IMR-90 (cell line): ENCODE results near the gene VEZT. TPM values are rescaled to one million over a fixed set of nuclear protein-coding genes. Genes with fewer than 3 reads are reported as not detected.

Experiments
- ATAC-seq: fragments of 200-7000 bp; cut with Tn5 transposase; 2 replicates; pipeline ENCODE4 v1.9.1; 2020; ENCODE audit warnings: low read depth, mild to moderate bottlenecking, moderate library complexity
- BruUV-seq: library from RNA; stranded (reverse); fragments of 400-500 nt; replicated peaks from 2 replicates; lab custom pipeline; 2021; lab: Mats Ljungman, UMichigan
- CTCF ChIA-PET: fragments of 300-600 bp; formaldehyde crosslinking; extraction: SDS; loops from one replicate; lab custom pipeline; 2021; ENCODE audit warnings: antibody characterized with exemption; lab: Yijun Ruan, JAX
- POLR2A ChIA-PET: fragments of 300-600 bp; sonication (Branson Sonifier 250); formaldehyde crosslinking; loops from one replicate; lab custom pipeline; 2022; ENCODE audit warnings: antibody characterized with exemption; ENCODE audit not compliant: unreplicated experiment; lab: Charles Lee
- DNase-seq: peaks from one replicate; pipeline ENCODE4 v3.0.0; 2013
- H2AFZ ChIP-seq: replicated peaks from 2 replicates; pipeline ENCODE3; 2013; ENCODE audit warnings: low read length, mild to moderate bottlenecking; ENCODE audit not compliant: poor library complexity
- H2AK5ac ChIP-seq: 2 replicates; pipeline ENCODE4 v1.6.1; 2013; ENCODE audit warnings: low read depth, low read length, inconsistent platforms
- H2AK9ac ChIP-seq: replicated peaks from 2 replicates; pipeline ENCODE3; 2013; ENCODE audit warnings: mild to moderate bottlenecking, low read depth, low read length, moderate library complexity; ENCODE audit not compliant: poor library complexity
- H2BK120ac ChIP-seq: 2 replicates; pipeline ENCODE4 v1.6.1; 2013; ENCODE audit warnings: low read depth, low read length, inconsistent platforms
- H2BK15ac ChIP-seq: 3 replicates; pipeline ENCODE4 v1.6.1; 2013; ENCODE audit warnings: low read depth, low read length, inconsistent platforms
- H2BK20ac ChIP-seq: 2 replicates; pipeline ENCODE4 v1.6.1; 2013; ENCODE audit warnings: low read depth, mild to moderate bottlenecking, inconsistent platforms, low read length, moderate library complexity
- H2BK5ac ChIP-seq: 2 replicates; pipeline ENCODE4 v1.6.1; 2013; ENCODE audit warnings: mild to moderate bottlenecking, low read depth, low read length, inconsistent platforms; ENCODE audit not compliant: poor library complexity, severe bottlenecking
- H3K14ac ChIP-seq: replicated peaks from 2 replicates; pipeline ENCODE4 v1.6.1; 2013; ENCODE audit warnings: low read depth, low read length, inconsistent platforms
- H3K18ac ChIP-seq: 2 replicates; pipeline ENCODE4 v1.6.1; 2013; ENCODE audit warnings: low read depth, low read length, control low read depth
- H3K23ac ChIP-seq: 2 replicates; pipeline ENCODE4 v1.6.1; 2013; ENCODE audit warnings: low read depth, low read length, inconsistent platforms
- H3K27ac ChIP-seq: 2 replicates; pipeline ENCODE4 v1.5.1; 2013; ENCODE audit warnings: mild to moderate bottlenecking, control low read depth, low read length; ENCODE audit not compliant: insufficient read depth
- H3K27me3 ChIP-seq: 2 replicates; pipeline ENCODE4 v1.6.1; 2013; ENCODE audit warnings: low read length; ENCODE audit not compliant: control insufficient read depth, insufficient read depth
- H3K36me3 ChIP-seq: 2 replicates; pipeline ENCODE4 v1.6.1; 2013; ENCODE audit warnings: low read length, mixed read lengths; ENCODE audit not compliant: control insufficient read depth, insufficient read depth
- H3K4ac ChIP-seq: 2 replicates; pipeline ENCODE4 v1.6.1; 2013; ENCODE audit warnings: low read depth, low read length, inconsistent platforms
- H3K4me1 ChIP-seq: 2 replicates; pipeline ENCODE4 v1.6.1; 2013; ENCODE audit warnings: low read length, mixed read lengths; ENCODE audit not compliant: control insufficient read depth, insufficient read depth
- H3K4me2 ChIP-seq: 2 replicates; pipeline ENCODE4 v1.6.1; 2013; ENCODE audit warnings: low read depth, mild to moderate bottlenecking, control low read depth, low read length, moderate library complexity
- H3K4me3 ChIP-seq: 2 replicates; pipeline ENCODE4 v1.5.1; 2013; ENCODE audit warnings: low read depth, mild to moderate bottlenecking, control low read depth, low read length, moderate library complexity; ENCODE audit not compliant: insufficient read depth
- H3K56ac ChIP-seq: 2 replicates; pipeline ENCODE4 v1.6.1; 2013; ENCODE audit warnings: low read length, inconsistent platforms; ENCODE audit not compliant: insufficient read depth; ENCODE audit errors: extremely low read depth
- H3K79me1 ChIP-seq, 2 experiments: 2 replicates each; pipeline ENCODE4 v1.6.1; 2013; ENCODE audit warnings: low read length in 2 of 2, inconsistent platforms in 1 of 2, low read depth in 1 of 2
- H3K9ac ChIP-seq: 2 replicates; pipeline ENCODE4 v1.6.1; 2013; ENCODE audit warnings: low read depth, low read length, control low read depth
- H3K9me1 ChIP-seq: 2 replicates; pipeline ENCODE4 v1.6.1; 2013; ENCODE audit warnings: low read length, inconsistent platforms; ENCODE audit not compliant: insufficient read depth
- H3K9me3 ChIP-seq: 2 replicates; pipeline ENCODE4 v1.6.1; 2013; ENCODE audit warnings: low read length; ENCODE audit not compliant: control insufficient read depth, insufficient read depth
- H4K20me1 ChIP-seq: 2 replicates; pipeline ENCODE4 v1.6.1; 2013; ENCODE audit warnings: low read length, inconsistent platforms; ENCODE audit not compliant: insufficient read depth
- H4K5ac ChIP-seq: 2 replicates; pipeline ENCODE4 v1.6.1; 2013; ENCODE audit warnings: mild to moderate bottlenecking, low read depth, low read length, control low read depth
- H4K8ac ChIP-seq, 2 experiments: 2 replicates each; pipeline ENCODE4 v1.6.1; 2013; ENCODE audit warnings: low read depth in 2 of 2, low read length in 2 of 2, control low read depth in 1 of 2, inconsistent platforms in 1 of 2
- H4K91ac ChIP-seq: 2 replicates; pipeline ENCODE4 v1.6.1; 2013; ENCODE audit warnings: low read depth, low read length, inconsistent platforms; ENCODE audit not compliant: insufficient read depth
- BHLHE40 ChIP-seq: fragments of 150-350 bp; IDR thresholded peaks from 2 replicates; pipeline ENCODE4 v1.6.1; 2016; ENCODE audit warnings: mild to moderate bottlenecking, low read depth, low read length
- CEBPB ChIP-seq: IDR thresholded peaks from 2 replicates; pipeline ENCODE4 v1.6.1; 2012; ENCODE audit warnings: low read depth, low read length, improper control_type of control experiment
- ELK1 ChIP-seq: fragments of 150-350 bp; IDR thresholded peaks from 2 replicates; pipeline ENCODE4 v1.6.1; 2016; ENCODE audit warnings: low read depth, mild to moderate bottlenecking, low read length, moderate library complexity, borderline replicate concordance
- FOS ChIP-seq: fragments of 150-350 bp; IDR thresholded peaks from 2 replicates; pipeline ENCODE4 v1.6.1; 2016; ENCODE audit warnings: low read depth, low read length
- MAFK ChIP-seq: IDR thresholded peaks from 2 replicates; pipeline ENCODE4 v1.6.1; 2012; ENCODE audit warnings: low read depth, low read length, improper control_type of control experiment
- MAZ ChIP-seq: IDR thresholded peaks from 2 replicates; pipeline ENCODE4 v1.6.1; 2012; ENCODE audit warnings: low read depth, mild to moderate bottlenecking, low read length, improper control_type of control experiment, moderate library complexity, borderline replicate concordance
- MXI1 ChIP-seq: IDR thresholded peaks from 2 replicates; pipeline ENCODE4 v1.6.1; 2012; ENCODE audit warnings: low read depth, mild to moderate bottlenecking, low read length, moderate library complexity, borderline replicate concordance
- POLR2A ChIP-seq: IDR thresholded peaks from 2 replicates; pipeline ENCODE4 v1.6.1; 2012; ENCODE audit warnings: mild to moderate bottlenecking, low read depth, low read length
- RAD21 ChIP-seq: IDR thresholded peaks from 2 replicates; pipeline ENCODE4 v1.6.1; 2012; ENCODE audit warnings: low read length, improper control_type of control experiment
- RCOR1 ChIP-seq: IDR thresholded peaks from 2 replicates; pipeline ENCODE4 v1.6.1; 2012; ENCODE audit warnings: mild to moderate bottlenecking, low read length, improper control_type of control experiment; ENCODE audit not compliant: insufficient replicate concordance
- RFX5 ChIP-seq: IDR thresholded peaks from 2 replicates; pipeline ENCODE4 v1.8.0; 2012; ENCODE audit warnings: low read depth, mild to moderate bottlenecking, low read length, moderate library complexity
- SMC3 ChIP-seq: fragments of 150-350 bp; IDR thresholded peaks from 2 replicates; pipeline ENCODE4 v1.6.1; 2016; ENCODE audit warnings: low read depth, mild to moderate bottlenecking, antibody characterized with exemption, low read length, moderate library complexity
- WGBS, 2 experiments: methylation state at CpG; one replicate each; pipeline versions ENCODE4 v1.1.5 to v1.1.7; 2013; ENCODE audit warnings: missing lambda C conversion rate in 2 of 2; ENCODE audit not compliant: insufficient read length in 1 of 2; ENCODE audit errors: extremely low coverage in 2 of 2; 5-methylcytosine and 5-hydroxymethylcytosine counted together
- dilution Hi-C: fragments of 300-500 bp; cut with HindIII; formaldehyde crosslinking; loops from one replicate; pipeline ENCODE4 v1.14.3; 2018; ENCODE audit warnings: low sequenced_read_pairs; ENCODE audit not compliant: unreplicated experiment
- in situ Hi-C: fragments of 300-500 bp; cut with MboI; formaldehyde crosslinking; loops from 3 replicates; pipeline ENCODE4 v1.14.3; 2019; ENCODE audit warnings: low sequenced_read_pairs, inconsistent platforms, mixed read lengths
- intact Hi-C: fragments of 100-400 bp; cut with micrococcal nuclease; formaldehyde crosslinking; loops from 2 replicates; pipeline ENCODE4 v1.10.0; 2022
- polyA plus RNA-seq, 3 experiments: library from polyadenylated mRNA; depleted of rRNA; stranded (reverse); fragments of >200 nt; gene quantifications; 2 replicates each; pipeline ENCODE4 v1.2.3, GENCODE V29; 2012; ENCODE audit warnings: low replicate concordance in 1 of 3
- total RNA-seq: library from RNA; depleted of rRNA; stranded (reverse); fragments of >200 nt; gene quantifications from 2 replicates; pipeline ENCODE4 v1.2.3, GENCODE V29; 2012

Gene VEZT
- total and polyA plus RNA-seq, 2 of the 4 experiments (the other 2 are of a cell fraction), result 54.5 to 90.2 TPM

- TF ChIP-seq ELK1, result no peak
Observed at GRCh38 chr12:95202691-95203486, 14.7 kb upstream of the VEZT start (continued).

GRCh38 chr12:95203487-95204030, 14.0 kb upstream of the VEZT start:
- in situ Hi-C loops, result no loop called here
- TF ChIP-seq BHLHE40 (no peak), SMC3 (no peak), RCOR1 (no peak), POLR2A (no peak), RFX5 (no peak), RAD21 (no peak), MAFK (no peak), MAZ (no peak), CEBPB (no peak), FOS (no peak), MXI1 (no peak), ELK1 (no peak)
- Histone ChIP-seq H2AK5ac (no peak overlapping the region), H2AK9ac (no peak overlapping the region), H2BK15ac (peak overlapping the region; percentile 9; the same call in 1 of the 3 replicates), H3K9me1 (peaks cover 11% of the 10 kb centered on the region), H2AFZ (no peak overlapping the region), H4K91ac (no peak overlapping the region), H2BK20ac (peak overlapping the region; percentile 35; the same call in 1 of the 2 replicates), H2BK120ac (peak overlapping the region; percentile 21; the same call in 1 of the 2 replicates), H3K56ac (no peak overlapping the region), H3K27ac (no peak overlapping the region), H3K4me3 (no peak overlapping the region), H3K18ac (peak overlapping the region; percentile 77; the same call in 1 of the 2 replicates), H3K9me3 (no peaks in the 10 kb centered on the region), H3K79me1 (peaks cover 19 to 52% of the 10 kb centered on the region in 2 experiments), H3K14ac (peak overlapping the region; percentile 8), H3K9ac (no peak overlapping the region), H3K23ac (no peak overlapping the region), H4K5ac (peak overlapping the region; percentile 71; the same call in 1 of the 2 replicates), H3K27me3 (no peaks in the 10 kb centered on the region), H3K4me2 (peak overlapping the region; percentile 14; the same call in 1 of the 2 replicates), H3K36me3 (no peaks in the 10 kb centered on the region), H2BK5ac (peak overlapping the region; percentile 97), H3K4ac (peak overlapping the region; percentile 2; the same call in 1 of the 2 replicates), H3K4me1 (peaks cover 24% of the 10 kb centered on the region), H4K20me1 (no peaks in the 10 kb centered on the region), H4K8ac (peak overlapping the region; percentile 6 to 71; a peak in 3 of 4 replicates)
- DNase-seq (no peak), ATAC-seq (no peak)
- BruUV-seq, result no TSS peak
- dilution Hi-C loops, result no loop called here
- POLR2A ChIA-PET, result no interaction called here
- intact Hi-C loops, result no loop called here
- CTCF ChIA-PET, result no interaction called here
- WGBS, 2 experiments, result no CpG with 5 or more reads among the region's 1 CpG
